Dermis blood vessel endothelial cell (primary cell): ENCODE measurements around the gene F13A1. TPM values are rescaled to one million over a fixed set of nuclear protein-coding genes. Genes with fewer than 3 reads are reported as not detected.

Experiments used
- DNase-seq: peaks from one replicate; pipeline ENCODE4 v3.0.0; 2010
- total RNA-seq: library from RNA; depleted of rRNA; stranded (reverse); fragments of >200 nt; gene quantifications from 2 replicates; pipeline ENCODE4 v1.2.3, GENCODE V29; 2014

Gene F13A1
- not detected in 2 replicates for total RNA-seq

- no peak for DNase-seq
These were observed at the start of gene F13A1 for GRCh38 chr6:6319952-6320811. Gene F13A1 (minus strand): TSS chr6:6320662. CDS start chr6:6318664, 1,998 bp downstream.

- DNase-seq: no peak
These were observed 48.2 kb upstream of the F13A1 start for GRCh38 chr6:6368684-6369052.

GRCh38 chr6:6368040-6368683, 47.7 kb upstream of the F13A1 start:
- DNase-seq: no peak

- no peak for DNase-seq
These were observed 46.3 kb upstream of the F13A1 start for GRCh38 chr6:6366803-6367202.

- no peak for DNase-seq
These were observed 44.8 kb upstream of the F13A1 start for GRCh38 chr6:6365242-6365641.

GRCh38 chr6:6362056-6362840, 41.8 kb upstream of the F13A1 start:
- DNase-seq: no peak

GRCh38 chr6:6357530-6357929, 37.1 kb upstream of the F13A1 start:
- DNase-seq: no peak

- DNase-seq: no peak
These were observed 36.6 kb upstream of the F13A1 start for GRCh38 chr6:6357032-6357431.

GRCh38 chr6:6352772-6353171, 32.3 kb upstream of the F13A1 start:
- no peak for DNase-seq

GRCh38 chr6:6351511-6352025, 31.1 kb upstream of the F13A1 start:
- no peak for DNase-seq

GRCh38 chr6:6350696-6351095, 30.2 kb upstream of the F13A1 start:
- no peak for DNase-seq

- DNase-seq: no peak
These were observed 27.8 kb upstream of the F13A1 start for GRCh38 chr6:6348256-6348655.

- DNase-seq: no peak
These were observed 26.1 kb upstream of the F13A1 start for GRCh38 chr6:6346427-6347023.

- peak; percentile 4 for DNase-seq
These were observed 13.0 kb upstream of the F13A1 start for GRCh38 chr6:6333501-6333900.

- DNase-seq: no peak
These were observed 12.4 kb upstream of the F13A1 start for GRCh38 chr6:6332811-6333244.

- no peak for DNase-seq
These were observed 11.6 kb upstream of the F13A1 start for GRCh38 chr6:6331946-6332601.

- DNase-seq: no peak
These were observed 10.9 kb upstream of the F13A1 start for GRCh38 chr6:6331393-6331792.

- DNase-seq: no peak
These were observed 9.9 kb upstream of the F13A1 start for GRCh38 chr6:6330407-6330806.

- DNase-seq: no peak
These were observed 8.0 kb upstream of the F13A1 start for GRCh38 chr6:6328451-6328850.

- no peak for DNase-seq
These were observed 2.9 kb upstream of the F13A1 start for GRCh38 chr6:6323352-6323751.

- DNase-seq: no peak
These were observed 439 bp upstream of the F13A1 start for GRCh38 chr6:6320901-6321300.
